CD4-positive, alpha-beta memory T cell (primary cell): Measurements from ENCODE around the gene SIK3. TPM values are rescaled to one million over a fixed set of nuclear protein-coding genes. Genes with fewer than 3 reads are reported as not detected.

Source experiments
- CTCF ChIA-PET: fragments of 350-600 bp; sonication (Branson Sonifier 250); formaldehyde crosslinking; loops from one replicate; lab custom pipeline; 2021; ENCODE audit warnings: inconsistent platforms; ENCODE audit not compliant: partially characterized antibody; lab: Charles Lee
- POLR2A ChIA-PET: fragments of 350-600 bp; sonication (Branson Sonifier 250); formaldehyde crosslinking; loops from one replicate; lab custom pipeline; 2021; ENCODE audit not compliant: partially characterized antibody; lab: Charles Lee
- DNase-seq, 5 donors: peaks; one replicate each; pipeline versions ENCODE4 v3.0.0 to v3.0.0-alpha.2; 2020 to 2022; ENCODE audit warnings: mixed read lengths in 1 of 5
- H3K27ac ChIP-seq: one replicate; pipeline ENCODE4 v1.7.0; 2013; ENCODE audit warnings: low read depth, low read length
- H3K27me3 ChIP-seq: 2 replicates; pipeline ENCODE4 v1.7.0; 2013; ENCODE audit warnings: mild to moderate bottlenecking, low read length, moderate library complexity; ENCODE audit not compliant: insufficient read depth
- H3K36me3 ChIP-seq: 2 replicates; pipeline ENCODE4 v1.7.0; 2013; ENCODE audit warnings: mild to moderate bottlenecking, low read length, moderate library complexity; ENCODE audit not compliant: insufficient read depth
- H3K4me1 ChIP-seq: 2 replicates; pipeline ENCODE4 v1.7.0; 2013; ENCODE audit warnings: mild to moderate bottlenecking, low read length, moderate library complexity; ENCODE audit not compliant: insufficient read depth
- H3K4me3 ChIP-seq, 2 donors: one replicate each; pipeline ENCODE4 v1.7.0; 2013; ENCODE audit warnings: low read length in 2 of 2, mild to moderate bottlenecking in 1 of 2
- H3K9me3 ChIP-seq, 2 donors: one replicate each; pipeline ENCODE4 v1.7.0; 2013; ENCODE audit warnings: low read length in 2 of 2, control low read depth in 1 of 2; ENCODE audit not compliant: control insufficient read depth in 1 of 2
- H3K27ac Mint-ChIP-seq, 7 donors: one replicate each; pipeline ENCODE4 v1.8.0; 2020 to 2021; ENCODE audit warnings: mixed read lengths in 7 of 7, mild to moderate bottlenecking in 6 of 7, inconsistent platforms in 3 of 7, moderate library complexity in 3 of 7
- H3K27me3 Mint-ChIP-seq, 2 donors: one replicate each; pipeline ENCODE4 v1.8.0; 2020 to 2021; ENCODE audit warnings: mixed read lengths in 2 of 2
- H3K36me3 Mint-ChIP-seq, 2 donors: one replicate each; pipeline ENCODE4 v1.8.0; 2020 to 2021; ENCODE audit warnings: mixed read lengths in 2 of 2, inconsistent platforms in 1 of 2, mild to moderate bottlenecking in 1 of 2
- H3K4me1 Mint-ChIP-seq, 4 donors: one replicate each; pipeline ENCODE4 v1.8.0; 2020 to 2021; ENCODE audit warnings: mixed read lengths in 4 of 4, mild to moderate bottlenecking in 1 of 4
- H3K4me3 Mint-ChIP-seq, 8 donors: one replicate each; pipeline ENCODE4 v1.8.0; 2020 to 2021; ENCODE audit warnings: mixed read lengths in 8 of 8, mild to moderate bottlenecking in 7 of 8, moderate library complexity in 6 of 8, inconsistent platforms in 3 of 8
- H3K9me3 Mint-ChIP-seq, 8 donors: one replicate each; pipeline ENCODE4 v1.8.0; 2020 to 2021; ENCODE audit warnings: mixed read lengths in 8 of 8, mild to moderate bottlenecking in 5 of 8, inconsistent platforms in 3 of 8, moderate library complexity in 1 of 8
- intact Hi-C: fragments of 100-400 bp; cut with micrococcal nuclease; formaldehyde crosslinking; loops from one replicate; pipeline ENCODE4 v1.15.1; 2023
- polyA plus RNA-seq, 2 donors: library from polyadenylated mRNA; unstranded; fragments of 300-500 nt; fragmentation: Illumina TruSeq; gene quantifications; one replicate each; pipeline ENCODE4 v1.2.3, GENCODE V29; 2021
- total RNA-seq, 2 experiments: library from RNA; stranded (reverse); gene quantifications; one replicate each; pipeline ENCODE4 v1.2.3, GENCODE V29; 2021

Gene SIK3
- total and polyA plus RNA-seq, 4 experiments from 2014 or later, result 9.7 to 97.5 (median 62.5) TPM

- Mint-ChIP-seq H3K4me3 (peak overlapping the region in 4 of 8 donors; percentile 7 to 36 (median 24)), H3K27me3 (no peaks in the 10 kb centered on the region), H3K36me3 (peaks cover 6 to 8% of the 10 kb centered on the region in 2 donors), H3K9me3 (peaks cover 0 to 4% (median 0%) of the 10 kb centered on the region in 8 donors), H3K27ac (peak overlapping the region in 3 of 7 donors; percentile 47 to 89 (median 81)), H3K4me1 (peaks cover 51 to 84% (median 69%) of the 10 kb centered on the region in 4 donors)
- Histone ChIP-seq H3K4me1 (peaks cover 44% of the 10 kb centered on the region), H3K36me3 (no peaks in the 10 kb centered on the region), H3K9me3 (no peaks in the 10 kb centered on the region), H3K27me3 (no peaks in the 10 kb centered on the region), H3K4me3 (no peak overlapping the region), H3K27ac (no peak overlapping the region)
- CTCF ChIA-PET, result interaction anchor here (1.0 kb wide), 1 partner anchor 77 kb away, joined by 3 read pairs; no protein-coding TSS in a partner anchor
- POLR2A ChIA-PET, result no interaction called here
- intact Hi-C loops, result no loop called here
- no peak for DNase-seq
Observed at GRCh38 chr11:117071344-117071787, 26.9 kb downstream of the SIK3 start.

GRCh38 chr11:117070016-117070415 lies 28.2 kb downstream of the SIK3 start:
- H3K4me3 Mint-ChIP-seq, result peak overlapping the region in 1 of 8 donors; percentile 13
- intact Hi-C loops, result no loop called here
- no peaks in the 10 kb centered on the region for H3K9me3 ChIP-seq

GRCh38 chr11:117068303-117068860 lies 29.8 kb downstream of the SIK3 start:
- H3K9me3 Mint-ChIP-seq, result no peaks in the 10 kb centered on the region
- Histone ChIP-seq H3K36me3 (no peaks in the 10 kb centered on the region), H3K9me3 (no peaks in the 10 kb centered on the region), H3K27ac (no peak overlapping the region), H3K4me3 (no peak overlapping the region), H3K4me1 (peaks cover 40% of the 10 kb centered on the region), H3K27me3 (no peaks in the 10 kb centered on the region)
- DNase-seq, result no peak
- H3K4me3 Mint-ChIP-seq, result peak overlapping the region in 3 of 8 donors; percentile 18 to 33 (median 32)
- H3K27me3 Mint-ChIP-seq, result no peaks in the 10 kb centered on the region
- peaks cover 3 to 8% of the 10 kb centered on the region in 2 donors for H3K36me3 Mint-ChIP-seq
- ChIA-PET POLR2A (no interaction called here), CTCF (no interaction called here)
- intact Hi-C loops, result no loop called here
- peaks cover 50 to 89% (median 64%) of the 10 kb centered on the region in 4 donors for H3K4me1 Mint-ChIP-seq
- peak overlapping the region in 2 of 7 donors; percentile 36 to 56 for H3K27ac Mint-ChIP-seq

More at GRCh38 chr11:117070016-117070415, 28.2 kb downstream of the SIK3 start:
- H3K4me3 ChIP-seq, result no peak overlapping the region
- peaks cover 3 to 8% of the 10 kb centered on the region in 2 donors for H3K36me3 Mint-ChIP-seq
- no peaks in the 10 kb centered on the region for H3K9me3 Mint-ChIP-seq
- ChIA-PET POLR2A (interaction anchor here (1.3 kb wide), 1 partner anchor 140 kb away, joined by 3 read pairs; no protein-coding TSS in a partner anchor), CTCF (interaction anchor here (0.7 to 1.0 kb wide), 2 partner anchors 76 to 161 kb away, joined by 3 read pairs; no protein-coding TSS in a partner anchor)
- peaks cover 41% of the 10 kb centered on the region for H3K4me1 ChIP-seq
- peaks cover 48 to 85% (median 63%) of the 10 kb centered on the region in 4 donors for H3K4me1 Mint-ChIP-seq
- no peaks in the 10 kb centered on the region for H3K27me3 Mint-ChIP-seq
- H3K27ac ChIP-seq, result no peak overlapping the region
- H3K27me3 ChIP-seq, result no peaks in the 10 kb centered on the region
- peak overlapping the region in 3 of 7 donors; percentile 8 to 26 (median 8) for H3K27ac Mint-ChIP-seq
- no peak for DNase-seq
- H3K36me3 ChIP-seq, result no peaks in the 10 kb centered on the region

- Mint-ChIP-seq H3K4me3 (peak overlapping the region in 1 of 8 donors; percentile 9), H3K36me3 (peaks cover 1 to 8% of the 10 kb centered on the region in 2 donors), H3K9me3 (no peaks in the 10 kb centered on the region), H3K27ac (peak overlapping the region in 3 of 7 donors; percentile 14 to 76 (median 74)), H3K27me3 (no peaks in the 10 kb centered on the region), H3K4me1 (peaks cover 45 to 86% (median 65%) of the 10 kb centered on the region in 4 donors)
- Histone ChIP-seq H3K27ac (no peak overlapping the region), H3K4me1 (peaks cover 43% of the 10 kb centered on the region), H3K9me3 (no peaks in the 10 kb centered on the region), H3K4me3 (no peak overlapping the region), H3K27me3 (no peaks in the 10 kb centered on the region), H3K36me3 (no peaks in the 10 kb centered on the region)
- ChIA-PET CTCF (no interaction called here), POLR2A (interaction anchor here (0.7 kb wide), 1 partner anchor 337 kb away, joined by 3 read pairs; no protein-coding TSS in a partner anchor)
- intact Hi-C loops, result no loop called here
- no peak for DNase-seq
Observed at GRCh38 chr11:117066959-117067358, 31.3 kb downstream of the SIK3 start.

GRCh38 chr11:117064275-117064674 lies 34.0 kb downstream of the SIK3 start:
- peaks cover 48 to 86% (median 65%) of the 10 kb centered on the region in 4 donors for H3K4me1 Mint-ChIP-seq
- ChIA-PET CTCF (no interaction called here), POLR2A (interaction anchor here (0.9 to 1.3 kb wide), 2 partner anchors 13 to 31 kb away, joined by 3 read pairs; no protein-coding TSS in a partner anchor)

GRCh38 chr11:117062498-117062897 lies 35.7 kb downstream of the SIK3 start:
- ChIA-PET POLR2A (no interaction called here), CTCF (no interaction called here)
- Histone ChIP-seq H3K36me3 (no peaks in the 10 kb centered on the region), H3K27me3 (no peaks in the 10 kb centered on the region), H3K4me3 (no peak overlapping the region), H3K4me1 (peaks cover 51% of the 10 kb centered on the region), H3K27ac (no peak overlapping the region), H3K9me3 (no peaks in the 10 kb centered on the region)
- Mint-ChIP-seq H3K36me3 (peaks cover 0 to 5% of the 10 kb centered on the region in 2 donors), H3K9me3 (no peaks in the 10 kb centered on the region), H3K4me1 (peaks cover 53 to 88% (median 70%) of the 10 kb centered on the region in 4 donors), H3K27me3 (no peaks in the 10 kb centered on the region), H3K4me3 (peak overlapping the region in 4 of 8 donors; percentile 7 to 63 (median 50)), H3K27ac (peak overlapping the region in 6 of 7 donors; percentile 8 to 89 (median 66))
- DNase-seq, result no peak
- intact Hi-C loops, result no loop called here

More at GRCh38 chr11:117064275-117064674, 34.0 kb downstream of the SIK3 start:
- H3K4me3 ChIP-seq, result no peak overlapping the region
- intact Hi-C loops, result no loop called here
- no peak for DNase-seq
- peaks cover 40% of the 10 kb centered on the region for H3K4me1 ChIP-seq
- H3K27me3 Mint-ChIP-seq, result no peaks in the 10 kb centered on the region
- peaks cover 1 to 3% of the 10 kb centered on the region in 2 donors for H3K36me3 Mint-ChIP-seq
- H3K9me3 ChIP-seq, result no peaks in the 10 kb centered on the region
- peak overlapping the region in 6 of 7 donors; percentile 31 to 89 (median 66) for H3K27ac Mint-ChIP-seq
- H3K9me3 Mint-ChIP-seq, result no peaks in the 10 kb centered on the region
- H3K27ac ChIP-seq, result no peak overlapping the region
- H3K4me3 Mint-ChIP-seq, result peak overlapping the region in 7 of 8 donors; percentile 45 to 82 (median 63)
- H3K27me3 ChIP-seq, result no peaks in the 10 kb centered on the region
- H3K36me3 ChIP-seq, result no peaks in the 10 kb centered on the region

GRCh38 chr11:117061256-117061655 lies 37.0 kb downstream of the SIK3 start:
- peaks cover 0 to 2% (median 0%) of the 10 kb centered on the region in 8 donors for H3K9me3 Mint-ChIP-seq
- H3K4me1 Mint-ChIP-seq, result peaks cover 46 to 79% (median 60%) of the 10 kb centered on the region in 4 donors
- H3K4me3 Mint-ChIP-seq, result no peak overlapping the region
- intact Hi-C loops, result no loop called here
- Histone ChIP-seq H3K36me3 (no peaks in the 10 kb centered on the region), H3K27me3 (no peaks in the 10 kb centered on the region), H3K4me3 (no peak overlapping the region), H3K4me1 (peaks cover 51% of the 10 kb centered on the region), H3K27ac (no peak overlapping the region), H3K9me3 (no peaks in the 10 kb centered on the region)
- POLR2A ChIA-PET, result no interaction called here
- CTCF ChIA-PET, result interaction anchor here (0.6 kb wide), 1 partner anchor 292 kb away, joined by 3 read pairs; no protein-coding TSS in a partner anchor
- peaks cover under 1 to 5% of the 10 kb centered on the region in 2 donors for H3K36me3 Mint-ChIP-seq
- peak overlapping the region in 1 of 7 donors; percentile 31 for H3K27ac Mint-ChIP-seq
- no peaks in the 10 kb centered on the region for H3K27me3 Mint-ChIP-seq
- no peak for DNase-seq
